ENCODE results near the gene SULT1A4.
"Not testable (repeated sequence)": the region's sequence is repeated elsewhere in the genome, so short reads cannot be mapped to it uniquely, and the experiment has no call there.

SULT1A4 gene

DNA sequence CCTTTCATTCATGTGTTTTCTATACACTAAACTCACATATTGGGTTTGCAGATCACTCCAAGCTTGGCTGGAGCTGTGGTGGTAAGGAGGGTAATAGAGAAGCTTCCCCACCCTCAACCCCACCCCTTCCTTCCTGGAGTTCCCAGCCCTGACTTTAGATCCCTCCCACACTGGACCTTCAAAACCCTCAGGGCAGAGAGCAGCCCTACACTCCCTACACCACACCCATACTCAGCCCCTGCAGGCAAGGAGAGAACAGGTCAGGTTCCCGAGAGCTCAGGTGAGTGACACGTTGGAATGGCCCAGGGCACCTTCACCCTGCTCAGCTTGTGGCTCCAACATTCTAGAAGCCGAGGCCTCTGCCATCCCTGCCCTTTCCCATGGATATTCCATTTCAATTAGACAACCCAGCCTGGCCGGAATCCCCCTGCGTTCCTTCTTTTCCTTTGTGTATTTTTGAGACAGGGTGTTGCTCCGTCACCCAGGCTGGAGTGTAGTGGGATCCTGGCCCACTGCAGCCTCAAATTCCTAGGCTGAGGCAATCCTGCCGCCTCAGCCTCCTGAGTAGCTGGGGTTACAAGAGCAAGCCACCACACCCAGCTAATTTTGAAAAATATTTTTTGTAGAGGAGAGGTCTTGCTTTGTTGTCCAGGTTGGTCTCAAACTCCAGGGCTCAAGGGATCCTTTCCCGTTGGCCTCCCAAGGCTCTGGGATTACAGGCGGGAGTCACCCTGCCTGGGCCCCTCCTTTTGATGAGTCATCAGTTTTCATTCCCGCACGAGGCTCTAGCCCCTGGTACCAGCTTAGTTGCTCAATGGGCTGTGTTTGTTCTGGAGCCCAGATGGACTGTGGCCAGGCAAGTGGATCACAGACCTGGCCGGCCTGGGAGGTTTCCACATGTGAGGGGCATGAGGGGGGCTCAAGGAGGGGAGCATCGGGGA is at the start of gene SULT1A4:
Gene SULT1A4, plus strand, starts transcription at position 208 of the 941 bp plus-strand sequence. CDS start 1,473 bp downstream, outside the sequence.
- H3K27me3 ChIP-seq (ENCODE audit: control insufficient read depth, insufficient read depth, low read length); H3K36me3 ChIP-seq (ENCODE audit: control insufficient read depth, insufficient read depth, low read length); H3K27ac ChIP-seq; H3K4me3 ChIP-seq (ENCODE audit: low read depth, low read length); H3K4me2 ChIP-seq (ENCODE audit: low read length); H3K79me2 ChIP-seq; H2AFZ ChIP-seq; H3K4me1 ChIP-seq; H3K9me3 ChIP-seq (ENCODE audit: control insufficient read depth, low read length); H3K9ac ChIP-seq: not testable (repeated sequence)

DNA sequence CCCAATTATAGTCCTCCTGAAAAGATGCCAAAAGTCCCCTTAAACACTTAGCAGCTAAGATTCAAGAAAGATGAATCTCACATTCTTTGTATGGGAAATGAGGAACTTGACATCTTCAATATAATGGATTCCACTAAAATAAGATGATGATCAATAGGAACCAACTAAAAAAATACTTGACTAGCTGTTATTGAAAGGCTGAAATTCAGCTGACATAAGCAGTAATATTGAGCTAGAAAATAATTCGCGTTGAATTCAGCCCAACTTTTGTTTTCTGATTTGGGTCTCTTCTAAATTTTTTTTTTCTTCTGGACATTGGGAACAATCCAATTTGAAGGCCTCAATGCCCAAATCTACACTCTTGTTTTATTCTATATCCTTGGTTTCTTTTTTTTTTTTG is 36.1 kb upstream of the SULT1A4 start:
- H3K9me3 ChIP-seq (ENCODE audit: control insufficient read depth, low read length); H3K9ac ChIP-seq; H3K27me3 ChIP-seq (ENCODE audit: control insufficient read depth, insufficient read depth, low read length); H3K4me3 ChIP-seq (ENCODE audit: low read depth, low read length); H3K27ac ChIP-seq; H3K36me3 ChIP-seq (ENCODE audit: control insufficient read depth, insufficient read depth, low read length); H3K4me2 ChIP-seq (ENCODE audit: low read length); H2AFZ ChIP-seq; H3K4me1 ChIP-seq; H3K79me2 ChIP-seq: not testable (repeated sequence)

DNA sequence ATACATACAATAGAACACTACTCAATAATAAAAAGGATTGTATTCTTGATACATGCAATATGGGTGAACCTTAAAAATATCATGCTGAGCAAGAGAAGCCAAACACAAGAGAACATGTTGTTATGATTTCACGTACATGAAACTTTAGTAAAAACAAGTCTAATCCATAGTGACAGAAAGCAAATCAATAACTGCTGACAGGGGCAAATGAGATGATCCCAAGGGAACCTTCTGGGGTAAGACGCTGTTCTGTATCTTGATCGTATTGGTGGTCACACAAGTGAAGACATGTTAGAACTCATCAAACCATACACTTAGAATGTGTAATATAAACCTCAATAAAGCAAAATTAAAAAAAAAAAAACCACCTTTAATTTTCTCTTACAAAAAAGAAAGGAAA is 34.3 kb upstream of the SULT1A4 start:
- not testable (repeated sequence) for H3K4me1 ChIP-seq; H3K4me3 ChIP-seq (ENCODE audit: low read depth, low read length); H3K79me2 ChIP-seq; H3K9ac ChIP-seq; H3K27ac ChIP-seq; H3K9me3 ChIP-seq (ENCODE audit: control insufficient read depth, low read length); H2AFZ ChIP-seq; H3K4me2 ChIP-seq (ENCODE audit: low read length); H3K27me3 ChIP-seq (ENCODE audit: control insufficient read depth, insufficient read depth, low read length); H3K36me3 ChIP-seq (ENCODE audit: control insufficient read depth, insufficient read depth, low read length)

DNA sequence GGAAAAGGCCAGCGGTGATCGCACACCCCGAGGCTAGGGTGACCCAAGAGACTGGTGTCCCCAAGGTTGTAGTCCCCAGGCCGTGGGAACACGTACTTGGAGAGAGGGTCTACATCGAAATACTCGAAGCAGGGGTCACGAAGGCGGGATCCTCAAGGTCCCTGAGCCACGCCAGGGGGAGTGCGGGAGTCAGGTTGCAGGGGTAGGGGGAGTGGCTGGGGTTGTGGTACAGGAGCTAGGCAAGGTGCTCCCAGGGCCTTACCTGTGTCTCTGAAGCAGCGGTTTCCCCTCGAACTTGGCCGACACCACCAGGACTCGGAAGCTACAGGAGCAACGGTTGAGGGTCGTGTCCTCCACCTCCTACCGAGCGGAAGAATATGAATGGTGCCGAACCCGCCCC is 6.0 kb upstream of the SULT1A4 start:
- not testable (repeated sequence) for H3K27ac ChIP-seq; H3K4me2 ChIP-seq (ENCODE audit: low read length); H3K9me3 ChIP-seq (ENCODE audit: control insufficient read depth, low read length); H3K9ac ChIP-seq; H3K4me1 ChIP-seq; H3K4me3 ChIP-seq (ENCODE audit: low read depth, low read length); H3K27me3 ChIP-seq (ENCODE audit: control insufficient read depth, insufficient read depth, low read length); H2AFZ ChIP-seq; H3K79me2 ChIP-seq; H3K36me3 ChIP-seq (ENCODE audit: control insufficient read depth, insufficient read depth, low read length)

DNA sequence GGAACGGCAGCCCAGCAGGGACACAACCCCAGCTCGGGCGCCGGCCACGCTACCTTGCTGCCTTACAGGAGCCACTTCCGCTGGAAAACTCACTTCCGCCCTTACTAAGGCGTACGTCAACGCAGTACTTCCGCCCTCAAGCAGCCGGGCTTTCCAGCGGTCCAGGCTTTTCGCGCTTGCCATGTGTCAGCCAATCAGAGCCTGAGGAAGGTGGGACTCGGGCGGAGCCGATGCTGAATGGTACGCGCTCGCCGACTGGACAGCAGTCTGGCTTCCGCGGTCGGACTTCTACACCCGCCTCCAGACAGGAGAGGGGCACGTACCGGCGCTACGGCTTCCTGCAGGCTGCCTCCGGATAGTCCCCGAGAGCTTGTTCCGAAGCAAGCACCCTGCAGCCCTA is 5.4 kb upstream of the SULT1A4 start, which contains the start of the genes BOLA2 and SLX1B:
Gene BOLA2, minus strand, starts transcription at position 83 of the 400 bp plus-strand sequence. CDS start 98 bp downstream, outside the sequence.
Gene SLX1B, plus strand, starts transcription at position 265 of the 400 bp plus-strand sequence.
- H3K4me2 ChIP-seq (ENCODE audit: low read length); H3K9ac ChIP-seq; H3K9me3 ChIP-seq (ENCODE audit: control insufficient read depth, low read length); H3K79me2 ChIP-seq; H3K36me3 ChIP-seq (ENCODE audit: control insufficient read depth, insufficient read depth, low read length); H2AFZ ChIP-seq; H3K27me3 ChIP-seq (ENCODE audit: control insufficient read depth, insufficient read depth, low read length); H3K4me3 ChIP-seq (ENCODE audit: low read depth, low read length); H3K27ac ChIP-seq; H3K4me1 ChIP-seq: not testable (repeated sequence)

DNA sequence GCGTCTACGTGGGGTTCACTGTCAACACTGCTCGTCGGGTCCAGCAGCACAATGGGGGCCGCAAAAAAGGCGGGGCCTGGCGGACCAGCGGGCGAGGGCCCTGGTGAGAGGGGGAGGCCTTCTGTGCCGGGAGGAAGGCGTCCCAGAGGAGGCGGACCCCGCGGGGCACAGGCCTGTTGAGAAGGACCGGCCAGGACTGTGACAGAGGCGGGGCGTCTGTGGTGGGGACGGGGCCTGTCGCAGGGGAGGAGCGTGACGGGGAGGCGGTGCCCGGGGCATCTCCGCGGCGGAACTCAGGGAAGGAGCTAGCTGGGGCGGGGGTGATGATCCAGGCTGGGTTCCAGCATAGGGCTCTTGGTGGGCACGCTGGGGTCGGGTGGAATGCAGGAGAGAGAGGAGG is 4.9 kb upstream of the SULT1A4 start:
- not testable (repeated sequence) for H3K27me3 ChIP-seq (ENCODE audit: control insufficient read depth, insufficient read depth, low read length); H3K79me2 ChIP-seq; H2AFZ ChIP-seq; H3K9ac ChIP-seq; H3K9me3 ChIP-seq (ENCODE audit: control insufficient read depth, low read length); H3K4me3 ChIP-seq (ENCODE audit: low read depth, low read length); H3K4me1 ChIP-seq; H3K27ac ChIP-seq; H3K4me2 ChIP-seq (ENCODE audit: low read length); H3K36me3 ChIP-seq (ENCODE audit: control insufficient read depth, insufficient read depth, low read length)

DNA sequence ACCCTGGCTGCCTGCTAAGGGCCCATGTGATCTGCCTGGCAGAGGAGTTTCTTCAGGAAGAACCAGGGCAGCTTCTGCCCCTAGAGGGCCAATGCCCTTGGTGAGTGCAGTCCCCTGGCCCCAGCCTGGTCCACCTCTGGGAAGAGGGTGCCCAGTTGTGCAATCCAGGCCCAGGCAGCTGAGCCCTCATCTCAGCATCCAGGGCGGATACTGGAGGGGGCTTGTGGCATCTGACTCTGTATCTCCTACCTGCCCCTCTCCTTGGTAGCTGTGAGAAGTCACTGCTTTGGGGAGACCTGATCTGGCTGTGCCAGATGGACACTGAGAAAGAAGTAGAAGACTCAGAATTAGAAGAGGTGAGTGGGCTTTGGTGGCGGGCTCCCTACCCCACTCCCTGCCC is 2.1 kb upstream of the SULT1A4 start:
- not testable (repeated sequence) for H3K36me3 ChIP-seq (ENCODE audit: control insufficient read depth, insufficient read depth, low read length); H3K4me3 ChIP-seq (ENCODE audit: low read depth, low read length); H3K27me3 ChIP-seq (ENCODE audit: control insufficient read depth, insufficient read depth, low read length); H3K4me1 ChIP-seq; H3K9me3 ChIP-seq (ENCODE audit: control insufficient read depth, low read length); H3K4me2 ChIP-seq (ENCODE audit: low read length); H3K27ac ChIP-seq; H3K79me2 ChIP-seq; H3K9ac ChIP-seq; H2AFZ ChIP-seq

DNA sequence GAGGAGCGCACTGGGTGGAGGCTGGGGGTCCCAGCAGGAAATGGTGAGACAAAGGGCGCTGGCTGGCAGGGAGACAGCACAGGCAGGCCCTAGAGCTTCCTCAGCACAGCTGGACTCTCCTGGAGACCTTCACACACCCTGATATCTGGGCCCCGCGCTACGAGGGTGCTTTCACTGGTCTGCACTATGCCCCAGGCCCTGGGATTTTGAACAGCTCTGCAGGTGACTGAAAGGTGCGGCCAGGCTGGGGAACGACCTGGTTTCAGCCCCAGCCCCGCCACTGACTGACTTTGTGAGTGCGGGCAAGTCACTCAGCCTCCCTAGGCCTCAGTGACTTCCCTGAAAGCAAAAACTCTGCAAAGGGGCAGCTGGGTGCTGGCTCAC is 926 bp downstream of the SULT1A4 start:
- H3K36me3 ChIP-seq (ENCODE audit: control insufficient read depth, insufficient read depth, low read length); H3K79me2 ChIP-seq; H3K27me3 ChIP-seq (ENCODE audit: control insufficient read depth, insufficient read depth, low read length); H3K4me1 ChIP-seq; H3K4me2 ChIP-seq (ENCODE audit: low read length); H3K9ac ChIP-seq; H3K4me3 ChIP-seq (ENCODE audit: low read depth, low read length); H2AFZ ChIP-seq; H3K9me3 ChIP-seq (ENCODE audit: control insufficient read depth, low read length); H3K27ac ChIP-seq: not testable (repeated sequence)

DNA sequence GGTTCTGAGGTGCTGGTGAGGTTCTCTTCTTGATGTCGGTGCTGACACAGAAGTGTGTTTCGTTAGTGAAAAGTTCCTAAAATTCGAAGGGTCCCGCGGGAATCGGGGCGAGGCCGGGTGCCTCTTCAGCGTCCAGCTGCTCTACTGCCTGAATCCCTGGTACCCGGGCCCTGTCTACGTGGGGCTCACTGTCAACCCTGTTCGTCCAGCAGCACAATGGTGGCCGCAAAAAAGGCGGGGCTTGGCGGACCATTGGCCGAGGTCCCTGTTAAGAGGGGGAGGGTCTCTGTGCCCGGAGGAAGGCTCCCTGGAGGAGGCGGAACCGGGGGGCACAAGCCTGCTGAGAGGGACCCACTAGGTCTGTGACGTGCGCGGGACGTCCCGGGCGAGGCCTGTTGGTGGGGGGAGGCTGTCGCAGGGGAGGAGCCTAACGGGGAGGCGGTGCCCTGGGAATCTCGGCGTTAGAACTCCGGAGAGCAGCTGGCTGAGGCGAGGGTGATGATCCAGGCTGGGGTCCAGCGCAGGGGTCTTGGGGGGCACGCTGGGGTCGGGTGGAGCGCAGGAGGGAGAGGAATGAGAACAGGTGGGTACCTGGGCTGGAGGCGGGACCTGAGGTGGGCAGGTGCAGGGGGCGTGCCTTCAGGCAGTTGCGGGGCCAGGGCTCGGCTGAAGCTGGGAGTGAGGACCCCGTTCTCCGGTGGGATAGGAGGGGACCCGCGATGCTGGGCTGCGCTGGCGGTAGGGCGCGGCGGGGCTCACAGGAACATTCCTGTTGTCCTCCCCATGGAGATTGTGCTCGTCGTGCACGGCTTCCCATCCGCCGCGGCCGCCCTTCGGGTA is 6.5 kb downstream of the SULT1A4 start:
- not testable (repeated sequence) for H3K4me1 ChIP-seq; H3K27ac ChIP-seq; H2AFZ ChIP-seq; H3K79me2 ChIP-seq; H3K27me3 ChIP-seq (ENCODE audit: control insufficient read depth, insufficient read depth, low read length); H3K36me3 ChIP-seq (ENCODE audit: control insufficient read depth, insufficient read depth, low read length); H3K4me3 ChIP-seq (ENCODE audit: low read depth, low read length); H3K4me2 ChIP-seq (ENCODE audit: low read length); H3K9ac ChIP-seq; H3K9me3 ChIP-seq (ENCODE audit: control insufficient read depth, low read length)

DNA sequence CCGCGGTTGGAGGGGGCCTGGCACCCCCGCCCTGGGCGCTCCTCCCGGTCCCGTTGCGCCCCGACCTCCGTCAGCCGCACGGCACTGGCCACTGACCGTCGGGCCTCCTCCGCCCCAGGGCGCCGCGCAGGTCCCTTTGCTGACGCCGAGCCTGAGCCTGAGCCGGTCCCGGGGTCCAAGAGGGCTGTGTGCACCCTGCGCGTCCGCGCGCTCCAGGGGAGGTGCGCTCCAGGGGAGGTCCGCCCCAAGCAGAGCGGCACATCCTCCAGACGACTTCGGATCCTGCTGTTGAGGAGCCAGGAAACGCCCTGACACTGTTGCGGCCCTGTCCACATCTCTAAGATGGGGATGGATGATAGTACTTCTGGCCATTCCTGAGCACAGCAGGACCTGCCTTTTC is 7.2 kb downstream of the SULT1A4 start:
- H3K36me3 ChIP-seq (ENCODE audit: control insufficient read depth, insufficient read depth, low read length); H3K4me2 ChIP-seq (ENCODE audit: low read length); H3K9me3 ChIP-seq (ENCODE audit: control insufficient read depth, low read length); H3K27ac ChIP-seq; H3K27me3 ChIP-seq (ENCODE audit: control insufficient read depth, insufficient read depth, low read length); H2AFZ ChIP-seq; H3K4me1 ChIP-seq; H3K4me3 ChIP-seq (ENCODE audit: low read depth, low read length); H3K79me2 ChIP-seq; H3K9ac ChIP-seq: not testable (repeated sequence)

Measured in parathyroid adenoma (tissue), 2 donors.